Activated CD8-positive, alpha-beta memory T cell treated with anti-CD3 and anti-CD28 coated beads for 4 hours (primary cell): ENCODE results near the gene ATP11C.
"Not testable (repeated sequence)": the region's sequence is repeated elsewhere in the genome, so short reads cannot be mapped to it uniquely, and the experiment has no call there.

Source experiments
- DNase-seq, 2 donors: peaks; one replicate each; pipeline ENCODE4 v3.0.0-alpha.2; 2020; ENCODE audit warnings: low read depth in 2 of 2

ATP11C gene

GRCh38 chrX:139932901-139933796 lies at the start of gene ATP11C:
Gene ATP11C, minus strand, starts transcription at chrX:139933053. Its CDS starts 1,011 bp downstream, at chrX:139932042.
- DNase-seq = peak; percentile 62 to 68

GRCh38 chrX:139974471-139974870 lies 41.6 kb upstream of the ATP11C start:
- DNase-seq = no peak

GRCh38 chrX:139972629-139973624 lies 40.1 kb upstream of the ATP11C start:
- no peak for DNase-seq

- no peak for DNase-seq
These were observed 39.3 kb upstream of the ATP11C start for GRCh38 chrX:139972113-139972512.

- no peak for DNase-seq
These were observed 38.5 kb upstream of the ATP11C start for GRCh38 chrX:139971394-139971749.

- DNase-seq = no peak
These were observed 36.4 kb upstream of the ATP11C start for GRCh38 chrX:139969286-139969685.

- no peak for DNase-seq
These were observed 34.9 kb upstream of the ATP11C start for GRCh38 chrX:139967750-139968149.

GRCh38 chrX:139967300-139967699 lies 34.4 kb upstream of the ATP11C start:
- no peak for DNase-seq

GRCh38 chrX:139966159-139966558 lies 33.3 kb upstream of the ATP11C start:
- DNase-seq = not testable (repeated sequence)

- no peak for DNase-seq
These were observed 32.6 kb upstream of the ATP11C start, which contains the start of gene CXorf66 for GRCh38 chrX:139965421-139965820. Gene CXorf66, minus strand, starts transcription at chrX:139965521. Its CDS starts 25 bp downstream, at chrX:139965496.

GRCh38 chrX:139961091-139961490 lies 28.2 kb upstream of the ATP11C start:
- not testable (repeated sequence) for DNase-seq

GRCh38 chrX:139949703-139950102 lies 16.9 kb upstream of the ATP11C start:
- no peak for DNase-seq

GRCh38 chrX:139945075-139945474 lies 12.2 kb upstream of the ATP11C start:
- DNase-seq = no peak

GRCh38 chrX:139936259-139936658 lies 3.4 kb upstream of the ATP11C start:
- no peak for DNase-seq

- DNase-seq = no peak
These were observed 1.1 kb upstream of the ATP11C start for GRCh38 chrX:139933904-139934303.

- DNase-seq = peak in 1 of 2 donors; percentile 26
These were observed 566 bp downstream of the ATP11C start for GRCh38 chrX:139932073-139932900.

- no peak for DNase-seq
These were observed 1.2 kb downstream of the ATP11C start for GRCh38 chrX:139931646-139932072.

- no peak for DNase-seq
These were observed 1.8 kb downstream of the ATP11C start for GRCh38 chrX:139930916-139931645.

GRCh38 chrX:139930401-139930800 lies 2.5 kb downstream of the ATP11C start:
- DNase-seq = no peak

- no peak for DNase-seq
These were observed 3.0 kb downstream of the ATP11C start for GRCh38 chrX:139929876-139930275.

GRCh38 chrX:139924696-139925095 lies 8.2 kb downstream of the ATP11C start:
- no peak for DNase-seq
